HG03135 (cell line): ENCODE results near the gene SYN1.
A peak's percentile ranks its signal among the peaks of the same experiment; 100 is the strongest.
"Not testable (repeated sequence)": the region's sequence is repeated elsewhere in the genome, so short reads cannot be mapped to it uniquely, and the experiment has no call there.

Source experiments
- ATAC-seq: cut with Tn5 transposase; IDR thresholded peaks from one replicate; pipeline ENCODE4 v1.9.1; 2021; ENCODE audit warnings: mild to moderate bottlenecking, moderate library complexity; ENCODE audit not compliant: unreplicated experiment

SYN1 gene

GRCh38 chrX:47619486-47620302 is at the start of gene SYN1:
TSS of gene SYN1 (minus strand) at chrX:47619857. CDS start at chrX:47619728, 129 bp downstream.
- ATAC-seq, result peak; percentile 76

- ATAC-seq, result not testable (repeated sequence)
These were observed 46.1 kb upstream of the SYN1 start for GRCh38 chrX:47665797-47666196.

- ATAC-seq, result no peak
These were observed 45.1 kb upstream of the SYN1 start for GRCh38 chrX:47664737-47665136.

- ATAC-seq, result no peak
These were observed 42.5 kb upstream of the SYN1 start for GRCh38 chrX:47662144-47662657.

- ATAC-seq, result no peak
These were observed 41.9 kb upstream of the SYN1 start for GRCh38 chrX:47661539-47661938.

DNA sequence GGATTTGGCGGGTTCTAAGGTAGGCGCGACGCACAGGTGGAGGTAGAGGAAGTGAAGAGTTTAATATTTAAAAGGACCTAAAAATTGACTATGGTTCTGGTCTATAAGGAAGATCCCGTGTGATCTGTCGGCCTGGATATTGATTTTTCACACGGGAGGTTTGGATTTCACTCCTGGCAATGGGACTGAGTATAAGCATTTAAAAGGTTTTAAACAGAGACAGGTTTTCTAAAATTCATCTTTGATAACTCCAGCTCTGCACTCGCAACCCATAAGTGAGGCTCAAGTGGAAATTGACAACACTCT is 39.7 kb upstream of the SYN1 start:
- ATAC-seq, result no peak

DNA sequence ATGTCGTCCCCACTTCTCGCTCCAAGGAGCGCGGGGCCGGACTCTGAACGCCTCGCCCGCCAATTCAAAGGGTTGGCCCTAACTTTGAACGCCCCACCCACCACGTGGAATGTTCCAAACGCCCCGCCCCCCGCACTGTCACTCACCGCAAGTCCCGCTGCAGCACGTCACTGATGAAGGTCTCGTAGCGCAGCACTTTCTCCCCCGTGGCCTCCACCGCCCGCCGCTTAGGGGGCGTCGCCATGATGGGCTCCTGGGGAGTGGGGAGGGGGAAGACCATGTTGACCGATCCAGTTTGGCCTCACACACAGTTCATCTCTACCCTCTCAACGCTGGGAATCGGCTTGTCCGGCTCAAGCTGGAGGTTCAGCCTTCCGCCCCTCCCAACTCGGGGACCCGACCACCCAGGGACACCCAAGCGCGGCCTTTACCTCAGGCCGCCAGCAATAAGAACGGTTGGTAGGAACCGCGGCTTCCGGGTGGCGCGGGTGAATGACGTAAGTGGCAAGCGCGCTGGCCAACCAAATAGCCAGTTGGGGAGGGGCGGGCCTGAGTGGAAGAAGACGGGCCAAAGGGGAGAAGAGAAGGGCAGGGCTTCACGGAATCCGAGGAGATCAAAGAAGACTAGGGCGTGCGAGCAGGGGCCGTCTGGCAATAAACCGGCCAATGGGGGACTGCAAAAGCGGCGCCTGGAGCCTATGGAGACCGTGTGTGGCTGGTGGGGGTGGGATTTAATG is 39.2 kb upstream of the SYN1 start, which contains the start of gene UXT:
TSS of gene UXT (minus strand) at position 497 of the 737 bp plus-strand sequence. CDS start at position 244, 253 bp downstream.
- peak; percentile 78 for ATAC-seq

GRCh38 chrX:47658301-47658683 is 38.6 kb upstream of the SYN1 start:
- no peak for ATAC-seq

GRCh38 chrX:47651043-47651905 is 31.6 kb upstream of the SYN1 start:
- ATAC-seq, result no peak

GRCh38 chrX:47650164-47651042 is 30.7 kb upstream of the SYN1 start, which contains the start of gene ELK1:
TSS of gene ELK1 (minus strand) at chrX:47650563. CDS start at chrX:47641441, 9,122 bp downstream.
- peak; percentile 91 for ATAC-seq

DNA sequence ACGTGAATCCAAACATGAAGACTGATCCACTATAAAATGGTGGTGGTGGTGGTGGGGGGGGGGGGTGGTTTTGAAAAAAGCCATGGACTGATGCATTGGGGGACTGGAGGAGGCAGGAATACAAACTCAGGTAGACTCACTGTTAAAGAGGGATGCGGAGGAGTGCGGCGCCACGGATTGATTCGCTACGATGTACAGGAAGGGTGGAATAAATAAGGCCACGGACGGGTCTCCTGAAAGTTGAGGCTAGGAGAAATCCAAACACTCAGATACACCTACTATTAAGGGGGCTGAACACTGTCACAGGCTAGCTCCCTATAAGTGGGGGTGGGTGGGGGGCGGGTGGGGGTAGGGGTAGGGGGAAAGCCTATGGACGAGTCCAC is 30.1 kb upstream of the SYN1 start:
- ATAC-seq, result no peak

DNA sequence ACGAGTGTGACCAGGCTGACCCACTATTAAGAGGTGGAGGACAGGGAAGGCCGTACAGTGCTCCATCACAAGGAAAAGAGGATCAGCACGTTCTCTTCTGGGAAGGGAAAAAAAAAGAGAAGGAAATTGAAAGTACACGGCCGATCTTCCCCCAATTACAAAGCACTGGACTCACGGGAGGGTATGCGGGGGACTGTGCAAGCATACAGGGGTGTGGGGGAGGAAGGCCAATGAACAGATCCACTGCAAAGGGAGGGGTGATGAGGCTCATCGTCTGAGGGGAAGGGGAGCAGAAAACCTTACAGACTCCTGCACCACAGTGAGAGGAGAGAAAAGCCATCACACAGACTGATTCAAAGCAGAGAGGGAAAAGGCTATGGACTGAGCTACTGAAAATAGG is 29.6 kb upstream of the SYN1 start:
- ATAC-seq, result no peak

- ATAC-seq, result no peak
These were observed 28.7 kb upstream of the SYN1 start for GRCh38 chrX:47648376-47648775.

DNA sequence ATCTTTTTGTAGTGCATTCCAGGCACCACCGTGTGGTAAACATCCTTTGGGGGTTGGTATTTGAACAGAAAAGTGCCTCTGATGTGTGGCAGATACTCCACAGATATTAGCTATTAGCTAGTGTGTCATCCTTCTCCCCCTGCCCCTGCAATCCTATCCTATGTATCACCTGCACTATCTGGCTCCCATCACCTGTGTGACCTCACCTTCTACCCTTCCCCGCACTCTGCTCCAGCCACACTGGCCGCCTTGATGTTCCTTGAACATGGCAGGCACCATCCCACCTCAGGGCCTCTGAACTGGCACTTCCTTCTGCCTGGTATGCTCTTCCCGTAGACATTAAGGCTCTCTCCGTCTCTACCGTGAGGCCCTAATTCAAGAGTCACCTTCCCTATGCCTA is 27.0 kb upstream of the SYN1 start:
- no peak for ATAC-seq

GRCh38 chrX:47645530-47645929 is 25.9 kb upstream of the SYN1 start:
- ATAC-seq, result no peak

GRCh38 chrX:47644557-47645091 is 25.0 kb upstream of the SYN1 start:
- no peak for ATAC-seq

- no peak for ATAC-seq
These were observed 24.3 kb upstream of the SYN1 start for GRCh38 chrX:47643926-47644325.

- no peak for ATAC-seq
These were observed 19.2 kb upstream of the SYN1 start for GRCh38 chrX:47638816-47639215.

GRCh38 chrX:47637546-47638195 is 18.0 kb upstream of the SYN1 start:
- ATAC-seq, result peak; percentile 67
